ENCODE results near the gene TEX38. TPM values are rescaled to one million over a fixed set of nuclear protein-coding genes. Genes with fewer than 3 reads are reported as not detected.
A peak's percentile ranks its signal among the peaks of the same experiment; 100 is the strongest.

TEX38 gene
- total RNA-seq, 2 donors from 2014 or later = not detected

GRCh38 chr1:46682064-46682463 lies 10.4 kb downstream of the TEX38 start:
- TF ChIP-seq CTCF (IDR thresholded peaks at IDR 0.05) = no peak
- Histone ChIP-seq H3K27ac (no peak overlapping the region), H3K4me1 (ENCODE audit: control insufficient read depth in 1 of 2, low read depth in 2 of 2) (peaks cover 0 to 3% of the 10 kb centered on the region in 2 donors), H3K4me3 (no peak overlapping the region), H3K9me3 (no peaks in the 10 kb centered on the region), H3K27me3 (replicated peaks; ENCODE audit: insufficient read depth) (no peaks in the 10 kb centered on the region), H3K36me3 (peaks cover 62% of the 10 kb centered on the region)
- ATAC-seq (ENCODE audit: insufficient number of reproducible peaks, low FRiP score, low read depth) (no peak), DNase-seq (ENCODE audit: low spot score) (no peak)

GRCh38 chr1:46684670-46685069 lies 13.0 kb downstream of the TEX38 start:
- DNase-seq (ENCODE audit: low spot score) = no peak
- no peak for TF ChIP-seq CTCF (IDR thresholded peaks at IDR 0.05)
- peaks cover 64% of the 10 kb centered on the region for H3K36me3 ChIP-seq

GRCh38 chr1:46686255-46686654 lies 14.6 kb downstream of the TEX38 start:
- Histone ChIP-seq H3K36me3 (peaks cover 63% of the 10 kb centered on the region), H3K4me1 (ENCODE audit: control insufficient read depth in 1 of 2, low read depth in 2 of 2) (peaks cover 4 to 16% of the 10 kb centered on the region in 2 donors)
- no peak for ATAC-seq (ENCODE audit: insufficient number of reproducible peaks, low FRiP score, low read depth)

More at GRCh38 chr1:46684670-46685069, 13.0 kb downstream of the TEX38 start:
- Histone ChIP-seq H3K27ac (no peak overlapping the region), H3K4me1 (ENCODE audit: control insufficient read depth in 1 of 2, low read depth in 2 of 2) (peaks cover 4 to 16% of the 10 kb centered on the region in 2 donors), H3K9me3 (no peaks in the 10 kb centered on the region), H3K27me3 (replicated peaks; ENCODE audit: insufficient read depth) (no peaks in the 10 kb centered on the region), H3K4me3 (no peak overlapping the region)
- no peak for ATAC-seq (ENCODE audit: insufficient number of reproducible peaks, low FRiP score, low read depth)

GRCh38 chr1:46687093-46687659 lies 15.5 kb downstream of the TEX38 start:
- H3K4me1 ChIP-seq (ENCODE audit: control insufficient read depth in 1 of 2, low read depth in 2 of 2) = peaks cover 4 to 16% of the 10 kb centered on the region in 2 donors
- H3K36me3 ChIP-seq = peaks cover 62% of the 10 kb centered on the region
- H3K27me3 ChIP-seq (replicated peaks; ENCODE audit: insufficient read depth) = no peaks in the 10 kb centered on the region
- ATAC-seq (ENCODE audit: insufficient number of reproducible peaks, low FRiP score, low read depth) (no peak), DNase-seq (ENCODE audit: low spot score) (peak; percentile 39)
- TF ChIP-seq CTCF (IDR thresholded peaks at IDR 0.05) = no peak
- H3K4me3 ChIP-seq = no peak overlapping the region
- no peaks in the 10 kb centered on the region for H3K9me3 ChIP-seq
- H3K27ac ChIP-seq = peak overlapping the region; percentile 34 to 36

More at GRCh38 chr1:46686255-46686654, 14.6 kb downstream of the TEX38 start:
- Histone ChIP-seq H3K9me3 (no peaks in the 10 kb centered on the region), H3K27me3 (replicated peaks; ENCODE audit: insufficient read depth) (no peaks in the 10 kb centered on the region), H3K4me3 (no peak overlapping the region), H3K27ac (no peak overlapping the region)
- no peak for DNase-seq (ENCODE audit: low spot score)
- TF ChIP-seq CTCF (IDR thresholded peaks at IDR 0.05) = no peak

GRCh38 chr1:46687921-46688509 lies 16.4 kb downstream of the TEX38 start:
- no peak for DNase-seq (ENCODE audit: low spot score)
- no peak for ATAC-seq (ENCODE audit: insufficient number of reproducible peaks, low FRiP score, low read depth)
- Histone ChIP-seq H3K27ac (peak overlapping the region; percentile 34 to 36), H3K4me1 (ENCODE audit: control insufficient read depth in 1 of 2, low read depth in 2 of 2) (peaks cover 4 to 19% of the 10 kb centered on the region in 2 donors), H3K36me3 (peaks cover 54% of the 10 kb centered on the region), H3K4me3 (no peak overlapping the region), H3K27me3 (replicated peaks; ENCODE audit: insufficient read depth) (no peaks in the 10 kb centered on the region), H3K9me3 (no peaks in the 10 kb centered on the region)
- no peak for TF ChIP-seq CTCF (IDR thresholded peaks at IDR 0.05)

All from thoracic aorta (tissue), 2 donors.